HL-60 (cell line): Measurements from ENCODE around the gene LGR4.

Source experiments
- DNase-seq, 2 experiments: peaks; one replicate each; pipeline ENCODE4 v3.0.0-alpha.2; 2010 to 2020; ENCODE audit warnings: low read depth in 1 of 2, low spot score in 1 of 2
- H3K27ac ChIP-seq: fragments of 250-450 bp; sonication (Bioruptor Pico); replicated peaks from 2 replicates; pipeline ENCODE4 v1.5.1; 2020; ENCODE audit warnings: mild to moderate bottlenecking, moderate library complexity
- H3K27me3 ChIP-seq: fragments of 250-450 bp; sonication (Bioruptor Pico); 2 replicates; pipeline ENCODE4 v1.5.1; 2021; ENCODE audit warnings: mild to moderate bottlenecking, moderate library complexity; ENCODE audit not compliant: insufficient read depth, poor library complexity, severe bottlenecking
- H3K4me3 ChIP-seq: replicated peaks from 2 replicates; pipeline ENCODE4 v1.5.1; 2011; ENCODE audit warnings: mild to moderate bottlenecking, control low read depth, low read length; ENCODE audit not compliant: insufficient read depth
- GABPA ChIP-seq: IDR thresholded peaks from 2 replicates; pipeline ENCODE4 v1.6.1; 2012; ENCODE audit warnings: low read depth
- POLR2AphosphoS5 ChIP-seq: IDR thresholded peaks from 2 replicates; pipeline ENCODE4 v1.6.1; 2012; ENCODE audit warnings: low read depth
- SPI1 ChIP-seq: IDR thresholded peaks from 2 replicates; pipeline ENCODE4 v1.6.1; 2012; ENCODE audit warnings: low read depth, mild to moderate bottlenecking, borderline replicate concordance
- TF ChIP-seq, protein P1 (sequence below): IDR thresholded peaks from one replicate; pipeline ENCODE4 v1.5.1; 2011; ENCODE audit warnings: low read length, control low read depth, inconsistent platforms; ENCODE audit not compliant: insufficient read depth
- TF ChIP-seq, protein P2 (sequence below): IDR thresholded peaks from 2 replicates; pipeline ENCODE4 v1.6.1; 2012; ENCODE audit warnings: low read depth; ENCODE audit not compliant: insufficient replicate concordance

LGR4 gene

DNA sequence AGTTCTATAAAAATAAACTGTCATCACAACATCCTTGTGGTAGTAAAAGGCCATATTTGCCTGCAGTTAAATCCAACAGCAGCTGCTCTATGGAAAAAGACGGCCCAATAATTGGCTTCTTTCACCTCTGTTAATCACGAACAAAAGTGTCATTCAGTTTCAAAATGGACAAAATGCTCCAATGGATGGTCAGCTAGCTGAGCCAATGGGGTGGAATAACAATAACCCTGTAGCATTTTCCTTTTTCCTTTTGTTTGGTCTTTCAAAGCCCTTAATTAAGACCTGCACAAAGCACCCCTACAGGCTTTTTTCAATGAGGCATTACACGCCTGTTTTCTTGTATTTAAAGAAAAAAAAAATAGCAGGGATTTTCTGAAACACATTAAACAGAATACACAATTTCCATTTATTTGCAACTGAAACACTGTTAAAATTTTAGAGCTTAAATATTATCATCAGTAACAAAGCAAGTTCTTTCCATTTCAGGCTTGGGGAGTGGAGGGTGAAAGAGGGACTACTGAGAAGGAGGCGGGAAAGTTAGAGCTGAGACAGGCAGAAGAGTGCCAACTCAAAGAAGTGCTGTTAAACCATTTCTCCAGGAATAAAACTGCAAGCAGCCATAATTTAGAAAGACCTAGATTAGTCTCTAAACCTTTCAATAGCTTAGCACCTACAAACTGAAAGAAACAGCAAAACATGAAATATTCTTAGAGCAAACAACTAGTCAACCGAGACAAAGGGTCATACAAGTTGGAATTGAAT, 28.7 kb downstream of the LGR4 start:
- Histone ChIP-seq H3K4me3 (no peak overlapping the region), H3K27ac (no peak overlapping the region), H3K27me3 (no peaks in the 10 kb centered on the region)
- TF ChIP-seq, protein P1, sequence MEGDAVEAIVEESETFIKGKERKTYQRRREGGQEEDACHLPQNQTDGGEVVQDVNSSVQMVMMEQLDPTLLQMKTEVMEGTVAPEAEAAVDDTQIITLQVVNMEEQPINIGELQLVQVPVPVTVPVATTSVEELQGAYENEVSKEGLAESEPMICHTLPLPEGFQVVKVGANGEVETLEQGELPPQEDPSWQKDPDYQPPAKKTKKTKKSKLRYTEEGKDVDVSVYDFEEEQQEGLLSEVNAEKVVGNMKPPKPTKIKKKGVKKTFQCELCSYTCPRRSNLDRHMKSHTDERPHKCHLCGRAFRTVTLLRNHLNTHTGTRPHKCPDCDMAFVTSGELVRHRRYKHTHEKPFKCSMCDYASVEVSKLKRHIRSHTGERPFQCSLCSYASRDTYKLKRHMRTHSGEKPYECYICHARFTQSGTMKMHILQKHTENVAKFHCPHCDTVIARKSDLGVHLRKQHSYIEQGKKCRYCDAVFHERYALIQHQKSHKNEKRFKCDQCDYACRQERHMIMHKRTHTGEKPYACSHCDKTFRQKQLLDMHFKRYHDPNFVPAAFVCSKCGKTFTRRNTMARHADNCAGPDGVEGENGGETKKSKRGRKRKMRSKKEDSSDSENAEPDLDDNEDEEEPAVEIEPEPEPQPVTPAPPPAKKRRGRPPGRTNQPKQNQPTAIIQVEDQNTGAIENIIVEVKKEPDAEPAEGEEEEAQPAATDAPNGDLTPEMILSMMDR = no peak
- TF ChIP-seq, protein P2, sequence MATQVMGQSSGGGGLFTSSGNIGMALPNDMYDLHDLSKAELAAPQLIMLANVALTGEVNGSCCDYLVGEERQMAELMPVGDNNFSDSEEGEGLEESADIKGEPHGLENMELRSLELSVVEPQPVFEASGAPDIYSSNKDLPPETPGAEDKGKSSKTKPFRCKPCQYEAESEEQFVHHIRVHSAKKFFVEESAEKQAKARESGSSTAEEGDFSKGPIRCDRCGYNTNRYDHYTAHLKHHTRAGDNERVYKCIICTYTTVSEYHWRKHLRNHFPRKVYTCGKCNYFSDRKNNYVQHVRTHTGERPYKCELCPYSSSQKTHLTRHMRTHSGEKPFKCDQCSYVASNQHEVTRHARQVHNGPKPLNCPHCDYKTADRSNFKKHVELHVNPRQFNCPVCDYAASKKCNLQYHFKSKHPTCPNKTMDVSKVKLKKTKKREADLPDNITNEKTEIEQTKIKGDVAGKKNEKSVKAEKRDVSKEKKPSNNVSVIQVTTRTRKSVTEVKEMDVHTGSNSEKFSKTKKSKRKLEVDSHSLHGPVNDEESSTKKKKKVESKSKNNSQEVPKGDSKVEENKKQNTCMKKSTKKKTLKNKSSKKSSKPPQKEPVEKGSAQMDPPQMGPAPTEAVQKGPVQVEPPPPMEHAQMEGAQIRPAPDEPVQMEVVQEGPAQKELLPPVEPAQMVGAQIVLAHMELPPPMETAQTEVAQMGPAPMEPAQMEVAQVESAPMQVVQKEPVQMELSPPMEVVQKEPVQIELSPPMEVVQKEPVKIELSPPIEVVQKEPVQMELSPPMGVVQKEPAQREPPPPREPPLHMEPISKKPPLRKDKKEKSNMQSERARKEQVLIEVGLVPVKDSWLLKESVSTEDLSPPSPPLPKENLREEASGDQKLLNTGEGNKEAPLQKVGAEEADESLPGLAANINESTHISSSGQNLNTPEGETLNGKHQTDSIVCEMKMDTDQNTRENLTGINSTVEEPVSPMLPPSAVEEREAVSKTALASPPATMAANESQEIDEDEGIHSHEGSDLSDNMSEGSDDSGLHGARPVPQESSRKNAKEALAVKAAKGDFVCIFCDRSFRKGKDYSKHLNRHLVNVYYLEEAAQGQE = no peak
- TF ChIP-seq POLR2AphosphoS5 (no peak), GABPA (no peak), SPI1 (no peak)
- no peak for DNase-seq

DNA sequence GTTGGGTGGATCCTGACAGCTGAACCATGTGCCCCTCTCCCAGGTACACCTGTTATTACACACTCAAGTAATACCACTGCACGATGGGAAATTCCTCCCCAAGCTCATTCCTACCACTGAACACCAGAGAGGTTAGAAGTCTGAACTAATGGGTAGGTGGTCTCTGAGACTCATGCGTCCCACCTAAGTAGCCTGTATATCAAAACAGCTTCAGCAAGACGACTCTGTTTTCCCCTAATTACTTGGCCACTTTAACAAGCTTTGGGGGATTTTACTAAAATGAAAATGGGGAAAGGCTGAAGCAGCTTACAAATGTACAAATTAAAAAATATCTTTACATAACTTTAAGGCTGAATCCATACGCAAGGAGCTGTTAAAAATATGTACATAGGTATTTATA, 29.4 kb downstream of the LGR4 start:
- Histone ChIP-seq H3K4me3 (no peak overlapping the region), H3K27ac (no peak overlapping the region), H3K27me3 (no peaks in the 10 kb centered on the region)
- no peak for DNase-seq
- TF ChIP-seq SPI1 (no peak), GABPA (no peak), POLR2AphosphoS5 (no peak)
- TF ChIP-seq, protein P2 = no peak
- TF ChIP-seq, protein P1 = no peak

DNA sequence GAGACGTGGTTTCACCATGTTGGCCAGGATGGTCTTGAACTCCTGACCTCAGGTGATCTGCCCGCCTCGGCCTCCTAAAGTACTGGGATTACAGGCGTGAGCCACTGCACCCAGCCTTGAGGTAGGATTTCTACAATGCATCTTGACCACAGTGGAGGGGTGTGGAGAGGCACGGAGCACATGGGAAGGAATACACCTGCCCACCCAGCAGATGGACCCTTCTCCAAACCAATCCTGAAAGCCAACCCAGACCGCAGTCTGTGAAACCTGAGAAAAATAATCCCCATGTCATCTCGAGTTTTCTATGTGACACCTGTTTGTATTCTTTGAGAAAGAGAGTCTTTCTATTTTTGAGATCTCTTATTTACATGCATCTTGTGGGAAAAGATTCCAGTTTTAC, 32.5 kb downstream of the LGR4 start:
- Histone ChIP-seq H3K27me3 (no peaks in the 10 kb centered on the region), H3K27ac (no peak overlapping the region), H3K4me3 (no peak overlapping the region)
- no peak for DNase-seq
- no peak for TF ChIP-seq POLR2AphosphoS5
- TF ChIP-seq, protein P1 = no peak
- no peak for TF ChIP-seq SPI1
- no peak for TF ChIP-seq GABPA
- TF ChIP-seq, protein P2 = no peak
